Panc1 (cell line): ENCODE data around the gene ZBED5.
A peak's percentile ranks its signal among the peaks of the same experiment; 100 is the strongest.

Experiments
- TCF7L2 ChIP-seq: IDR thresholded peaks from 2 replicates; pipeline ENCODE4 v1.6.1; 2011; ENCODE audit warnings: mild to moderate bottlenecking, low read depth, low read length, inconsistent platforms
- TF ChIP-seq, protein P1 (sequence below): fragments of 450-650 bp; IDR thresholded peaks from 2 replicates; pipeline ENCODE4 v1.5.1; 2017; ENCODE audit warnings: mild to moderate bottlenecking

DNA sequence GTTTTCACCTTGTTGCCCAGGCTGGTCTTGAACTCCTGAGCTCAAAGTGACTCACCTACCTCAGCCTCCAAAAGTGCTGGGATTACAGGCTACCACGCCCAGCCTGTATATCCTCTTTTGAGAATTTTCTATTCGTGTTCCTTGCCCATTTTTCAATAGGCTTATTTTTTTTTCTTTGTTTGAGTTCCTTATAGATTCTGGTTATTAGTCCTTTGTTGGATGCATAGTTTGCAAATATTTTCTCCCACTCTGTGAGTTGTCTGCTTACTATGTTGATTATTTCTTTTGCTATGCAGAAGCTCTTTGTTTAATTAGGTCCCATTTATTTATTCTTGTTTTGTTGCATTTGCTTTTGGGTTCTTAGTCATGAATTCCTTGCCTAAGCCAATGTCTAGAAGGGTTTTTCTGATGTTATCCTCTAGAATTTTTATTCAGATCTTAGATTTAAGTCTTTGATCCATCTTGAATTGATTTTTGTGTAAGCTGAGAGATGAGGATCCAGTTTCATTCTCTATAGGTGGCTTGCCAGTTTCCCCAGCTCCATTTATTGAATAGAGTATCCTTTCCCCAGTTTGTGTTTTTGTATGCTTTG lies 17.7 kb upstream of the ZBED5 start:
- TF ChIP-seq, protein P1, sequence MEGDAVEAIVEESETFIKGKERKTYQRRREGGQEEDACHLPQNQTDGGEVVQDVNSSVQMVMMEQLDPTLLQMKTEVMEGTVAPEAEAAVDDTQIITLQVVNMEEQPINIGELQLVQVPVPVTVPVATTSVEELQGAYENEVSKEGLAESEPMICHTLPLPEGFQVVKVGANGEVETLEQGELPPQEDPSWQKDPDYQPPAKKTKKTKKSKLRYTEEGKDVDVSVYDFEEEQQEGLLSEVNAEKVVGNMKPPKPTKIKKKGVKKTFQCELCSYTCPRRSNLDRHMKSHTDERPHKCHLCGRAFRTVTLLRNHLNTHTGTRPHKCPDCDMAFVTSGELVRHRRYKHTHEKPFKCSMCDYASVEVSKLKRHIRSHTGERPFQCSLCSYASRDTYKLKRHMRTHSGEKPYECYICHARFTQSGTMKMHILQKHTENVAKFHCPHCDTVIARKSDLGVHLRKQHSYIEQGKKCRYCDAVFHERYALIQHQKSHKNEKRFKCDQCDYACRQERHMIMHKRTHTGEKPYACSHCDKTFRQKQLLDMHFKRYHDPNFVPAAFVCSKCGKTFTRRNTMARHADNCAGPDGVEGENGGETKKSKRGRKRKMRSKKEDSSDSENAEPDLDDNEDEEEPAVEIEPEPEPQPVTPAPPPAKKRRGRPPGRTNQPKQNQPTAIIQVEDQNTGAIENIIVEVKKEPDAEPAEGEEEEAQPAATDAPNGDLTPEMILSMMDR = no peak
- peak; percentile 72; the same call in 1 of the 2 replicates for TF ChIP-seq TCF7L2
